GM23338 (cell line): Measurements from ENCODE around the gene NID1. TPM values are rescaled to one million over a fixed set of nuclear protein-coding genes. Genes with fewer than 3 reads are reported as not detected.

ENCODE experiments used
- ATAC-seq: fragments of 200-7000 bp; cut with Tn5 transposase; 3 replicates; pipeline ENCODE4 v1.9.1; 2020
- DNase-seq: peaks from one replicate; pipeline ENCODE4 v3.0.0-alpha.2; 2015; ENCODE audit warnings: low spot score
- H2AFZ ChIP-seq: fragments of 200-600 bp; sonication (generic); 2 replicates; pipeline ENCODE4 v1.8.0; 2016; ENCODE audit warnings: antibody characterized with exemption, mild to moderate bottlenecking, moderate library complexity
- H3F3A ChIP-seq: fragments of 200-600 bp; sonication (generic); replicated peaks from 2 replicates; pipeline ENCODE4 v1.8.0; 2017; ENCODE audit warnings: antibody characterized with exemption, mixed run types, low read depth
- H3K27ac ChIP-seq: fragments of 200-600 bp; sonication (generic); 2 replicates; pipeline ENCODE4 v1.6.1; 2016; ENCODE audit warnings: low read depth
- H3K27me3 ChIP-seq: fragments of 200-600 bp; sonication (generic); 2 replicates; pipeline ENCODE4 v1.8.0; 2016; ENCODE audit warnings: mild to moderate bottlenecking, mixed run types, moderate library complexity; ENCODE audit not compliant: insufficient read depth
- H3K36me3 ChIP-seq: fragments of 200-600 bp; sonication (generic); 2 replicates; pipeline ENCODE4 v1.8.0; 2016; ENCODE audit warnings: mild to moderate bottlenecking; ENCODE audit not compliant: insufficient read depth
- H3K4me1 ChIP-seq: fragments of 200-600 bp; sonication (generic); 2 replicates; pipeline ENCODE4 v1.8.0; 2016; ENCODE audit warnings: mild to moderate bottlenecking, moderate library complexity; ENCODE audit not compliant: insufficient read depth
- H3K4me2 ChIP-seq: fragments of 200-600 bp; sonication (generic); 2 replicates; pipeline ENCODE4 v1.7.1; 2017; ENCODE audit warnings: mixed run types
- H3K4me3 ChIP-seq: fragments of 200-600 bp; sonication (generic); 2 replicates; pipeline ENCODE4 v1.6.1; 2016; ENCODE audit warnings: mixed run types
- H3K79me2 ChIP-seq: fragments of 200-600 bp; sonication (generic); replicated peaks from 2 replicates; pipeline ENCODE4 v1.8.0; 2017; ENCODE audit warnings: mild to moderate bottlenecking; ENCODE audit not compliant: insufficient read depth
- H3K9me2 ChIP-seq: fragments of 200-600 bp; sonication (generic); 2 replicates; pipeline ENCODE4 v1.8.0; 2017; ENCODE audit not compliant: insufficient read depth
- H4K20me1 ChIP-seq: fragments of 200-600 bp; sonication (generic); replicated peaks from 2 replicates; pipeline ENCODE4 v1.8.0; 2017; ENCODE audit warnings: mild to moderate bottlenecking; ENCODE audit not compliant: insufficient read depth
- H3K27ac Mint-ChIP-seq: 2 replicates; pipeline ENCODE4 v1.8.0; 2020; ENCODE audit warnings: inconsistent platforms, mild to moderate bottlenecking, moderate library complexity, mixed read lengths
- H3K27me3 Mint-ChIP-seq: 3 replicates; pipeline ENCODE4 v1.8.0; 2022; ENCODE audit warnings: low read depth, mild to moderate bottlenecking, moderate library complexity, mixed read lengths, inconsistent platforms; ENCODE audit not compliant: insufficient read depth, poor library complexity
- H3K36me3 Mint-ChIP-seq: 3 replicates; pipeline ENCODE4 v1.8.0; 2021; ENCODE audit warnings: low read depth, mild to moderate bottlenecking, inconsistent platforms, moderate library complexity, mixed read lengths
- H3K4me1 Mint-ChIP-seq: 3 replicates; pipeline ENCODE4 v1.8.0; 2020; ENCODE audit warnings: mild to moderate bottlenecking, inconsistent platforms, mixed read lengths
- H3K4me3 Mint-ChIP-seq: 3 replicates; pipeline ENCODE4 v1.8.0; 2021; ENCODE audit warnings: moderate library complexity, mild to moderate bottlenecking, inconsistent platforms, mixed read lengths
- H3K9me3 Mint-ChIP-seq: 3 replicates; pipeline ENCODE4 v1.8.0; 2020; ENCODE audit warnings: moderate library complexity, mild to moderate bottlenecking, inconsistent platforms, mixed read lengths
- CREB1 ChIP-seq: fragments of 250-450 bp; sonication (Bioruptor Pico); IDR thresholded peaks from 2 replicates; pipeline ENCODE4 v1.5.0; 2020; ENCODE audit warnings: low read depth, mild to moderate bottlenecking, moderate library complexity
- EZH2 ChIP-seq: fragments of 200-600 bp; sonication (generic); IDR thresholded peaks from one replicate; pipeline ENCODE4 v1.8.0; 2017; ENCODE audit warnings: antibody characterized with exemption, mild to moderate bottlenecking, low read depth; ENCODE audit not compliant: unreplicated experiment
- EZH2phosphoT487 ChIP-seq: fragments of 200-600 bp; sonication (generic); IDR thresholded peaks from one replicate; pipeline ENCODE4 v1.8.1; 2018; ENCODE audit warnings: antibody characterized with exemption; ENCODE audit not compliant: unreplicated experiment
- NANOG ChIP-seq: IDR thresholded peaks from 2 replicates; pipeline ENCODE4 v1.6.1; 2016; ENCODE audit warnings: antibody characterized with exemption, borderline replicate concordance
- POLR2AphosphoS5 ChIP-seq: IDR thresholded peaks from 2 replicates; pipeline ENCODE4 v1.6.1; 2016; ENCODE audit warnings: antibody characterized with exemption, low read depth
- STAT1 ChIP-seq: IDR thresholded peaks from one replicate; pipeline ENCODE4 v1.6.1; 2016; ENCODE audit warnings: antibody characterized with exemption; ENCODE audit not compliant: unreplicated experiment
- ZNF114 ChIP-seq: fragments of 250-450 bp; sonication (Bioruptor Pico); IDR thresholded peaks from 2 replicates; pipeline ENCODE4 v1.5.0; 2020; ENCODE audit warnings: mild to moderate bottlenecking, moderate library complexity
- ZNF462 ChIP-seq: fragments of 250-450 bp; sonication (Bioruptor Pico); IDR thresholded peaks from 2 replicates; pipeline ENCODE4 v1.5.0; 2020; ENCODE audit warnings: mild to moderate bottlenecking, moderate library complexity
- polyA plus RNA-seq: library from polyadenylated mRNA; unstranded; fragments of >200 nt; fragmentation: Nextera tagmentation; extraction: Ambion mirVana; gene quantifications from 2 replicates; pipeline ENCODE4 v1.2.1, GENCODE V29; 2016
- total RNA-seq: library from RNA; depleted of rRNA; stranded (reverse); fragments of >200 nt; shearing (Covaris generic); gene quantifications from 2 replicates; pipeline ENCODE4 v1.2.3, GENCODE V29; 2014

Gene NID1
- total and polyA plus RNA-seq, 2 experiments from 2014 or later: 7.1 to 32.5 TPM

- no peak for DNase-seq
- H3K9me2 ChIP-seq: no peaks in the 10 kb centered on the region
- H3K27ac Mint-ChIP-seq: no peak overlapping the region
- no peak overlapping the region for H3K4me3 Mint-ChIP-seq
- H3F3A ChIP-seq: no peaks in the 10 kb centered on the region
- no peaks in the 10 kb centered on the region for H3K4me1 Mint-ChIP-seq
- H3K4me3 ChIP-seq: no peak overlapping the region
- H3K9me3 Mint-ChIP-seq: no peaks in the 10 kb centered on the region
- no peaks in the 10 kb centered on the region for H3K79me2 ChIP-seq
- peaks cover 1% of the 10 kb centered on the region for H3K27me3 Mint-ChIP-seq
- H3K36me3 Mint-ChIP-seq: peaks cover 10% of the 10 kb centered on the region; the same call in 2 of the 3 replicates
- no peak for TF ChIP-seq NANOG
- no peak for TF ChIP-seq ZNF462 (CRISPR knock-in tag)
- TF ChIP-seq STAT1: no peak
- no peak for TF ChIP-seq POLR2AphosphoS5
- no peak for TF ChIP-seq CREB1 (CRISPR knock-in tag)
- TF ChIP-seq ZNF114 (CRISPR knock-in tag): no peak
- TF ChIP-seq EZH2: no peak
- no peak for TF ChIP-seq EZH2phosphoT487
- H3K27ac ChIP-seq: no peak overlapping the region
- no peaks in the 10 kb centered on the region for H3K27me3 ChIP-seq
- no peaks in the 10 kb centered on the region for H4K20me1 ChIP-seq
- H3K36me3 ChIP-seq: no peaks in the 10 kb centered on the region
- no peak overlapping the region for H3K4me2 ChIP-seq
- no peak overlapping the region for H2AFZ ChIP-seq
- no peaks in the 10 kb centered on the region for H3K4me1 ChIP-seq
- no peak for ATAC-seq
These were observed 34.4 kb downstream of the NID1 start for GRCh38 chr1:236030534-236030933.
